ENCODE measurements around the gene CSH2. TPM values are rescaled to one million over a fixed set of nuclear protein-coding genes. Genes with fewer than 3 reads are reported as not detected.
"Not testable (repeated sequence)": the region's sequence is repeated elsewhere in the genome, so short reads cannot be mapped to it uniquely, and the experiment has no call there.

Gene CSH2
- total RNA-seq, 1 donor from 2014 or later, result not detected

DNA sequence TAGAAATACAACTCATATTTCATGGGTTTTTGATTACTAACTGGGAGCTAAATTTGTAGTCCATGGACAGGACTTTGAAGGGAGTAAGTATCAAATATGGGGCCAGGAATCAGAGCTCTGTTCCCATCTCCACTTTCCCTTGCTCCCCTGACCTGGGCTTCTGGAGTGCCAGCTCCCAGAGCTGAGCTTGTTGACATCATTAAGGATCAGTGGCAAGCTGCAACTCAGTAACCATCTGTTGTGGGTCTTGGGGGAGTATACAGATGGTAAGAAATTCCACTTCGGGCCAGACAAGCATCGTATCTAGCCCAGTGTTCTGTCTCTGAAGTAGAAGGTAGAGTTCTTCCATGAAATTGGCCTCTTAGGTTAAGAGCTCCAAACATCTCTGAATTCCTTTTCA, 28.5 kb upstream of the CSH2 start:
- intact Hi-C loops (cut with DNase I), result not testable (repeated sequence)

GRCh38 chr17:63898899-63899798, 25.7 kb upstream of the CSH2 start:
- DNase-seq (ENCODE audit: missing footprints); intact Hi-C loops (cut with DNase I); ATAC-seq: not testable (repeated sequence)

More for the DNA sequence above, 28.5 kb upstream of the CSH2 start:
- ATAC-seq; DNase-seq (ENCODE audit: missing footprints): not testable (repeated sequence)

DNA sequence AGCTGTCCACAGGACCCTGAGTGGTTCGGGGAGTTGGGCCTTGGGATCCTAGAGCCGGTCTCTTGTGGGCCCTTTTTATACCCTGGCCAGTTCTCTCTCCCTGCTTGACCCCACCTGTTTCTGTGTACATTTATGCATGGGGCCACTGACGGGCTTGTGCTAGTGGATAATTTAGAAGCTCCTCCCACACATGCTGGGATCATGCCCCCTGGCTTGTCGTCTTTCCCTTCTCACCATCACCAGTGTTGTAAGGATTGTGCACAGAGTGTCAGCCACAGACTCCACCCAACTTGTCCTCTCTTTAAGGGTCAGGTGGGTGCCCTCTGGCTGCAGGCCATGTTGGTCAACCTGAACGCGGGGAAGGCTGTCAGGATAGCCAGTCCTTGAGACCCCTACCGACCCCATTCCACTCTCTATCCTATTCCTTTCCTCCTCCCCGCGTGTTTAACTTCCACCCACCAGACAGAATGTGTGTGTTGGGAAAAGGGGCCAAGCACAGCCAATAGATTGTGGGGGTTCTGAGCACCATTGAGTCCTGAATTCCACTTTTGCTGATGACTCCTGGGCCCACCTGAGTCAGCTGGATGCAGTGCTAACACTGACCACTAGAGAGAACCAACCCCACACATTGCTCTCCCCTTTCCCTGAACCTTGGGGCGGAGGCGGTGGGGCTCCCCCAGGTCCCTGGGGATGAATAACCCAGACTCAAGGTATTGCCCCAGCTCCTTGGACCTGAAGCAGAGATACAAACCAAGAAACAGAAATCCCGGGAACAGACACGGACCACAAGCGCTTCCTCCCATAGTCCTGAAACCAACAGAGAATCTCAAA, 23.3 kb upstream of the CSH2 start, which contains the start of gene CSH1:
TSS of gene CSH1 (minus strand) at position 51 of the 831 bp plus-strand sequence. CDS start 63 bp downstream, outside the sequence.
- DNase-seq (ENCODE audit: missing footprints); ATAC-seq; intact Hi-C loops (cut with DNase I): not testable (repeated sequence)

DNA sequence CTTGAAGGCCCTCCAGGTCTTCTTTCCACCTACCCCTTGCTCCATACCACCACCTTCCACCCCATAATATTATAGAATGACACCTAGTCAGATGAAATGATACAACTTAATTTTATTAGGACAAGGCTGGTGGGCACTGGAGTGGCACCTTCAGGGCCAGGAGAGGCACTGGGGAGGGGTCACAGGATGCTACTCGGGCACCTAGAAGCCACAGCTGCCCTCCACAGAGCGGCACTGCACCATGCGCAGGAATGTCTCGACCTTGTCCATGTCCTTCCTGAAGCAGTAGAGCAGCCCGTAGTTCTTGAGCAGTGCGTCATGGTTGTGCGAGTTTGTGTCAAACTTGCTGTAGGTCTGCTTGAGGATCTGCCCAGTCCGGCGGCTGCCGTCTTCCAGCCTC, 21.3 kb upstream of the CSH2 start:
- DNase-seq (ENCODE audit: missing footprints); intact Hi-C loops (cut with DNase I); ATAC-seq: not testable (repeated sequence)

DNA sequence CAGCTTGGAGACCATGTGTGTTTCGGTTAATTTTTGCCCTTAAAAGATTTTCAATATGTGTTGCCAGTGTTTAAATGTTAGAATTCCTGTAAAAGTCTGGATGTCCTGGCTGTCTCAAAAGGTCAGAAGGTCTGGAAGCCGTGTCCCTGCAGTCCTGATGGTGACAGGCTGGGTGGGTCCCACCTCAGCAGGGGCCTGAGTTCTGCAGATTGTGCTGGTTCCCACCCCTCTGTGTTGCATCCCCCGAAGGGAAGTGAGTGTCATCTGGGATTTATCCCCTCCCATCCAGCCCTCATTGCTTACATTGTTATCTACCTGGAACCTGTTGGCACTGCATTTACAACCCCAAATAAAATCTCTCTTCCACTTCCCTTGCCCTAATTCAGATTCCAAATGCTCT, 20.5 kb upstream of the CSH2 start:
- ATAC-seq; DNase-seq (ENCODE audit: missing footprints); intact Hi-C loops (cut with DNase I): not testable (repeated sequence)

GRCh38 chr17:63892316-63893037, 19.0 kb upstream of the CSH2 start:
- intact Hi-C loops (cut with DNase I); DNase-seq (ENCODE audit: missing footprints); ATAC-seq: not testable (repeated sequence)

DNA sequence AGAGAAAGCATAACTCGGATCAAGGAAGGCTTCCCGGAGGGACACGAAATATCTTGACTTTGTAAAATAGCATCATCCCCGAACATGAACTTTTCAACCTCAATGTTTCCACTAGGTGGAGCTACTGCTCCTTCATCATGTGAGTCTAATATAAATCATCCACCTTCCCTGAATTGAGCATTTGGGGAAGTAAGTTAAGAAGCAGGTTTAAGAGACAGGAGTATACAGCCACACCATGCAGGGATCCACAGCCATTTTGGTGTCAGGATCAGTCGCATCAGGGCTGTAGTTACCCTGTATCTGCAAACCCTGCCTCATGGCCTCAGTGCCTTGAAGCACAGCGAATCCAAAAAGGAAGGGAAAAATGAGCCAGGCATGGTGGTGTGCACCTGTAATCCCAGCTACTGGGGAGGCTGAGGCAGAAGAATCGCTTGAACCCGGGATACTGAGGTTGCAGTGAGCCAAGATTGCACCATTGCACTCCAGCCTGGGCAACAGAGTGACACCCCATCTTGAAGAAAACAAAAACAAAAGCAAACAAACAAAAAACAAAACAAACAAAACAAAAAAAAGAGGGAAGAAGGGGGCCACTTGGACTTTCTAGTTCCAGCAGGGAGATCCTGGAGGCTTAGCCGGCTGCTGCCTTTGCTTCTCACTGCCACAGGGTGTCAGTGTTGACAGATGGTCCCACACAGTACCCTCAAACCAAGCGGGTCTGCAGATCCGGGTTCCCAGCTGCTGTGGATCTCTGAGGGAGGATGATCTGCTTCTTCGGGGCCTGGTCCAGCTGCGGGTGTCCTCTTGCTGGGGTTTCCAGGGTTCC, 15.8 kb upstream of the CSH2 start:
- ATAC-seq, result peak; percentile 73
- DNase-seq (ENCODE audit: missing footprints); intact Hi-C loops (cut with DNase I): not testable (repeated sequence)

- ATAC-seq; DNase-seq (ENCODE audit: missing footprints); intact Hi-C loops (cut with DNase I): not testable (repeated sequence)
These were observed 11.6 kb upstream of the CSH2 start for GRCh38 chr17:63885119-63885518.

GRCh38 chr17:63882626-63883126, 9.2 kb upstream of the CSH2 start:
- intact Hi-C loops (cut with DNase I); ATAC-seq; DNase-seq (ENCODE audit: missing footprints): not testable (repeated sequence)

DNA sequence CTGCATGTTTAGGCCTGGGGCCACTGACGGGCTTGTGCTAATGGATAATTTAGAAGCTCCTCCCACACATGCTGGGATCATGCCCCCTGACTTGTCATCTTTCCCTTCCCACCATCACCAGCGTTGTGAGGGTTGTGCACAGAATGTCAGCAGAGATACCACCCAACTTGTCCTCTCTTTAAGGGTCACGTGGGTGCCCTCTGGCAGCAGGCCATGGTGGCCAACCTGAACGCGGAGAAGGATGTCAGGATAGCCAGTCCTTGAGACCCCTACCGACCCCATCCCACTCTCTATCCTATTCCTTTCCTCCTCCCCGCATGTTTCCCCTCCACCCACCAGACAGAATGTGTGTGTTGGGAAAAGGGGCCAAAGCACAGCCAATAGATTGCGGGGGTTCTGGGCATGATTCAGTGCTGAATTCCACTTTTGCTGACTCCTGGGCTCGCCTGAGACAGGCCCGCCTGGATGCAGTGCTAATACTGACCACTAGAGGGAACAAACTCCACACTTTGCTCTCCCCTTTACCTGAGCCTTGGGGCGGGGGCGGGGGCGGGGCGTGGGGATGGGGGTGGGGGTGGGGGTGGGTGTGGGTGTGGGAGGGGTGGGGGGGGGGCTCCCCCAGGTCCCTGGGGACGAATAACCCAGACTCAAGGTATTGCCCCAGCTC, 8.6 kb upstream of the CSH2 start, which contains the start of gene GH2:
TSS of gene GH2 (minus strand) at position 10 of the 667 bp plus-strand sequence. CDS start 143 bp downstream, outside the sequence.
- intact Hi-C loops (cut with DNase I), result no loop called here
- DNase-seq (ENCODE audit: missing footprints) (no peak), ATAC-seq (peak; percentile 49)

DNA sequence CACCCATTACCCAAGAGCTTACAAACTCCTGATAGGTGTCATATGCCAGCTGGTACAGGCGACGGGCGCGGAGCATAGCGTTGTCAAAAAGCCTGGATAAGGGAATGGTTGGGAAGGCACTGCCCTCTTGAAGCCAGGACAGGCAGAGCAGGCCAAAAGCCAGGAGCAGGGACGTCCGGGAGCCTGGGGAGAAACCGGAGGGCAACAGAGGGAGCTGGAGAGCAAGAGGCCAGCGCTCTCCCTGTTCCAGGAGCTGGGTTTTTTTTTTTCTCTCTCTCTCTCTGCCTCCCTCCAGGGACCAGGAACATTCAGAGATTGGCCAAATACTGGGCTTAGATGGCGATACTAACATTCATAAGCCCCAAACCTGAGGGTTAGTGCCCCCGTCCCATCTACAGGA, 7.9 kb upstream of the CSH2 start:
- intact Hi-C loops (cut with DNase I); DNase-seq (ENCODE audit: missing footprints): not testable (repeated sequence)
- ATAC-seq, result peak; percentile 58

DNA sequence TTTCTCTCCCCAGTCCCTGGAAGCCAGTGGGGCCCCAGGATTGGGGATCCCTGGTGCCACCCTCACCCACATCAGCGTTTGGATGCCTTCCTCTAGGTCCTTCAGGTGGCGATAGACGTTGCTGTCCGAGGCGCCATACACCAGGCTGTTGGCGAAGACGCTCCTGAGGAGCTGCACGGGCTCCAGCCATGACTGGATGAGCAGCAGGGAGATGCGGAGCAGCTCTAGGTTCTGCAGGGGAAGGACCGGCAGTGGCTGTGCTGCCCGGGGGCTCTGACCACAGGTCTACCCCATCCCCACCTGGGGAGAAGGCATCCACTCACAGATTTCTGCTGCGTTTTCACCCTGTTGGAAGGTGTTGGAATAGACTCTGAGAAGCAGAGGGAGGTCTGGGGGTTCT, 7.2 kb upstream of the CSH2 start:
- no peak for ATAC-seq
- intact Hi-C loops (cut with DNase I), result no loop called here
- DNase-seq (ENCODE audit: missing footprints), result no peak

GRCh38 chr17:63878413-63878812, 4.9 kb upstream of the CSH2 start:
- ATAC-seq; intact Hi-C loops (cut with DNase I); DNase-seq (ENCODE audit: missing footprints): not testable (repeated sequence)

DNA sequence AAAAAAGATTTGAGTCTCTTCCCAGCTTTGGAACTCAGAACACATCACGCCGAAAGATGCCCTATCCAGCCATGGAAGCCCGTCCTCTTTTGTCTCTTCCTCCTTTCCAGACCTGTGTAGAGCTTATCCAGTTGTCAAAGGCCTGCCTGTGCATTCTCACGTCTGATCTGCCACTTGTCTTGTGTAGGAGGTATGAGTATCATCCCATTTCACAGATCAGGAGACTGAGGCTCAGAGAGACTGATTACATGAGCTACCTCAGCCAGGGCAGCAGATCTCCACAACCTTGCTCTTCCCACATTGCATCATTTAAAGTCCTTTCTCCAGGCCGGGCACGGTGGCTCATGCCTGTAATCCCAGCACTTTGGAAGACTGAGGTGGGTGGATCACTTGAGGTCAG, 1.2 kb upstream of the CSH2 start:
- ATAC-seq; intact Hi-C loops (cut with DNase I); DNase-seq (ENCODE audit: missing footprints): not testable (repeated sequence)

- intact Hi-C loops (cut with DNase I); DNase-seq (ENCODE audit: missing footprints); ATAC-seq: not testable (repeated sequence)
These were observed 667 bp upstream of the CSH2 start for GRCh38 chr17:63874061-63874626.

- DNase-seq (ENCODE audit: missing footprints); intact Hi-C loops (cut with DNase I); ATAC-seq: not testable (repeated sequence)
These were observed 1.7 kb downstream of the CSH2 start for GRCh38 chr17:63871646-63872365.

All from Right ventricle myocardium inferior (tissue), 1 donor.